Naive thymus-derived CD8-positive, alpha-beta T cell (primary cell): ENCODE results near the gene ZEB2. TPM values are rescaled to one million over a fixed set of nuclear protein-coding genes. Genes with fewer than 3 reads are reported as not detected.

Experiments
- ATAC-seq, 2 donors: fragments of 150-1000 bp; cut with Tn5 transposase in 1 of 2; sonication (Bioruptor Pico), chemical (Tn5 transposase) in 1 of 2; 1 replicate in 1 of 2; 2 replicates in 1 of 2; pipeline ENCODE4 v1.10.0; 2021; ENCODE audit warnings: mild to moderate bottlenecking in 2 of 2, moderate library complexity in 2 of 2
- POLR2A ChIA-PET: fragments of 350-600 bp; sonication (Branson Sonifier 250); formaldehyde crosslinking; loops from one replicate; lab custom pipeline; 2021; ENCODE audit warnings: antibody characterized with exemption; lab: Charles Lee
- DNase-seq, 10 donors: peaks; one replicate each; pipeline versions ENCODE4 v3.0.0 to v3.0.0-alpha.2; 2020 to 2022
- H3K27ac Mint-ChIP-seq, 10 donors: one replicate each; pipeline ENCODE4 v1.8.0; 2020 to 2022; ENCODE audit warnings: mild to moderate bottlenecking in 10 of 10, mixed read lengths in 10 of 10, moderate library complexity in 4 of 10, inconsistent platforms in 1 of 10
- H3K27me3 Mint-ChIP-seq, 5 donors: one replicate each; pipeline ENCODE4 v1.8.0; 2021 to 2022; ENCODE audit warnings: mixed read lengths in 5 of 5
- H3K36me3 Mint-ChIP-seq, 3 donors: one replicate each; pipeline ENCODE4 v1.8.0; 2020 to 2022; ENCODE audit warnings: mixed read lengths in 3 of 3, mild to moderate bottlenecking in 2 of 3, inconsistent platforms in 1 of 3
- H3K4me1 Mint-ChIP-seq, 4 donors: one replicate each; pipeline ENCODE4 v1.8.0; 2021 to 2022; ENCODE audit warnings: mixed read lengths in 4 of 4
- H3K4me3 Mint-ChIP-seq, 10 donors: one replicate each; pipeline ENCODE4 v1.8.0; 2020 to 2022; ENCODE audit warnings: mild to moderate bottlenecking in 10 of 10, mixed read lengths in 10 of 10, moderate library complexity in 6 of 10, inconsistent platforms in 1 of 10
- H3K9me3 Mint-ChIP-seq, 9 donors: one replicate each; pipeline ENCODE4 v1.8.0; 2020 to 2022; ENCODE audit warnings: mixed read lengths in 9 of 9, mild to moderate bottlenecking in 3 of 9, inconsistent platforms in 1 of 9, moderate library complexity in 1 of 9
- polyA plus RNA-seq, 3 donors: library from polyadenylated mRNA; unstranded; fragments of 300-500 nt; fragmentation: Illumina TruSeq; gene quantifications; one replicate each; pipeline ENCODE4 v1.2.3, GENCODE V29; 2021
- total RNA-seq, 8 experiments: library from RNA in 2 of 8; stranded (reverse) in 2 of 8; gene quantifications; one replicate each; pipeline ENCODE4 v1.2.3 and lab custom pipeline; 2021 to 2026

The ZEB2 gene
- total and polyA plus RNA-seq, 5 experiments from 2014 or later, result 0.08 to 18.8 (median 8.2) TPM

DNA sequence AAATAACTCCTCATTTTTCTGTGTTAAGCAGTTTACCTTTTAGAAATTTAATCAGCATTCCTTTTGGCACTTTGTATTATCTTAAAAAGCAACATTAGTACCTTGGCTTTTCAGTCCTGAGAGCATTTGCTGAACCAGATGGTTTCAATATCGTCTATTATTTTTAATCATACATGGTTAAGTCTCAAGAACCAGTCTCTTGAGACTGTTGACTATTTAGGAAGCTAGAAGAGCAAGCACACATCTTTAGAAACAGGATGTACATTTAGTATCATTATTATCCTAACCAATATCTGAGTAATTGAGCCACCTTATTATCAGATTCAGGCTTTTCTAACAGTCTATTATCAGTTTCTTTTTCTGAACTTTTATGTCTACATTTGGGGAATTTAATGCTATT, 28.2 kb upstream of the ZEB2 start:
- Mint-ChIP-seq H3K4me3 (no peak overlapping the region), H3K4me1 (peaks cover 0 to 23% (median under 1%) of the 10 kb centered on the region in 4 donors), H3K27me3 (peaks cover 0 to 8% (median 2%) of the 10 kb centered on the region in 5 donors), H3K36me3 (no peaks in the 10 kb centered on the region), H3K27ac (peak overlapping the region in 1 of 10 donors; percentile 40), H3K9me3 (no peaks in the 10 kb centered on the region)
- POLR2A ChIA-PET, result no interaction called here
- DNase-seq (no peak), ATAC-seq (no peak)

DNA sequence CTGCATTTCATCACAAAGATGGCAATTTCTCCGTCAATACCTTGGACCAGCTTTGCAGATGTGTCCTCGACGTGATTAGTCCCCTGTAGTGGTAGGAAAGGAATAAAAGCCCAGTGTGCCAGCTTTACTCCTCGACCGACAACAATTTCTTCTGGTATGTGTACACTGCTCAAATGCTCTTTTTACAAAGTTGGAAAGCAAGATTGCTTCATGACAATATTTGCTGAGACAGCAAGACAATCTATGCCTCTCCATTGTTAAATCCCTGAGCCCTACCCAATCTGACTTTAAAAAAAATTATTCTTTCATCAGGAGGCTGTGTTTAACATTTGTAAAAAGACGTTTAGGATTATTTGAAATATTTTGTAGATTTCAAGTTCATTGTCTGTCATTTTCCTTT, 27.6 kb upstream of the ZEB2 start:
- no peak for DNase-seq
- Mint-ChIP-seq H3K4me1 (peaks cover 0 to 23% (median under 1%) of the 10 kb centered on the region in 4 donors), H3K9me3 (no peaks in the 10 kb centered on the region), H3K4me3 (no peak overlapping the region), H3K36me3 (no peaks in the 10 kb centered on the region), H3K27ac (no peak overlapping the region), H3K27me3 (peaks cover 0 to 8% (median 2%) of the 10 kb centered on the region in 5 donors)
- no peak for ATAC-seq
- POLR2A ChIA-PET, result no interaction called here

DNA sequence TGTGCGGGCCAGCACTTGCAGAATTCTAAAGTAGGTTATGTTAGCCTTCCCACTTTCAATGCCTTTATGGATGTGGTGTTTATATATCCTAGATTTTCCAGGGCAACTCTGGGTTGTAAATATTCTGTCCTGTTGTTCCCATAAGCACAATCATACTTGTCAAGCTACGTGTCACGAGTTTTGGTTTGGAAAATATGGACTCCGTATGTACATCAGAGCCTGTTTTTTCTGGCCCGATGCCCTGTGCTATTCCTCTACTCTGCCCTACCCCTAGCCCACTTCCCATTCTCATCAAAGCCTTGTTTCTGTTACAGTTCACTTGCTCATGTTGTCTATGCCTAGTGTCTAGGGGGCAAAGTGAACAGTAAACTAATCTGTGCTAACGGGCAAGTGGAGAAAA, 27.0 kb upstream of the ZEB2 start:
- no peaks in the 10 kb centered on the region for H3K36me3 Mint-ChIP-seq
- no peak overlapping the region for H3K4me3 Mint-ChIP-seq
- DNase-seq (no peak), ATAC-seq (no peak)
- H3K27me3 Mint-ChIP-seq, result peaks cover 0 to 8% (median 2%) of the 10 kb centered on the region in 5 donors
- H3K4me1 Mint-ChIP-seq, result peaks cover 0 to 23% (median under 1%) of the 10 kb centered on the region in 4 donors
- no peaks in the 10 kb centered on the region for H3K9me3 Mint-ChIP-seq
- POLR2A ChIA-PET, result no interaction called here
- no peak overlapping the region for H3K27ac Mint-ChIP-seq

DNA sequence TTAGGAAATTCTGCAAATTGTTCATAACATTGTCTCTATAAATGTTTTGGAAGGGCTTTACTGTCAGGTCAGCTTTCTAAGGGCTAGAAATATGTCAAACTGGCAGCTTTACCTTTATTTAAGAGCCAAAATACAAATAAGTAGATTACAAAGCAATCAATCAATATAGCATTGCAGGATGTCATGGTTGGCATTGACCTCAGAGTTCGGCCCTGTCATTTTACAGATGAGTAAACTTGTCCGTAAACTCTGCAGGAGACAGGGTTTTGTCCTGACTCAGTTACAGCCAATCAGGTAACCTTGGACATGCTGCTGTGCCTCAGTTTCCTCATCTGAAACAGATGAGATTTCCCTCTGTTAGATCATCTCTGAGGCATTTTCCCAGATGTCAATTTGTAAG, 25.9 kb upstream of the ZEB2 start:
- Mint-ChIP-seq H3K36me3 (no peaks in the 10 kb centered on the region), H3K27ac (no peak overlapping the region), H3K9me3 (no peaks in the 10 kb centered on the region), H3K27me3 (peaks cover 0 to 8% (median 2%) of the 10 kb centered on the region in 5 donors), H3K4me3 (no peak overlapping the region), H3K4me1 (peaks cover 0 to 23% (median under 1%) of the 10 kb centered on the region in 4 donors)
- ATAC-seq (no peak), DNase-seq (no peak)
- POLR2A ChIA-PET, result no interaction called here

DNA sequence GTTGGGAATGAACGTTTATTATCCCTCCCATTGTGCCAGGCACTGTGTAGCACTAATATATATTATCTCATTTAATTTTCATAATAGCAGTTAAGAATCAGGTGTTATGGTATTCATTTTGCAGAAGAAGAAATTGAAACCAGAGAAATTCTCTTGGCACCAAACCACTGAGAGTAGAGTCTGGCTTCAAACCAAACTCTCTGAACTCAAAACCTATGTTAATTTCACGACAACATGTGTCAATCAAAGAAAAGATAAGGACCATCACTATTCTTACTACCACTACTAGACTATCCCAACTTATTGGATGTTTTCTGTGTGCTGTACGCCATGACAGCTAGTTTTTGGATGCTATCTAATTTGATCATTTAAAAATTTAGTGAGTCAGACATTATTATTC, 24.1 kb upstream of the ZEB2 start:
- Mint-ChIP-seq H3K4me3 (no peak overlapping the region), H3K4me1 (peaks cover 0 to 19% (median under 1%) of the 10 kb centered on the region in 4 donors), H3K36me3 (no peaks in the 10 kb centered on the region), H3K27me3 (peaks cover 0 to 8% (median 4%) of the 10 kb centered on the region in 5 donors), H3K27ac (no peak overlapping the region), H3K9me3 (no peaks in the 10 kb centered on the region)
- no peak for DNase-seq
- ATAC-seq, result no peak
- POLR2A ChIA-PET, result no interaction called here

DNA sequence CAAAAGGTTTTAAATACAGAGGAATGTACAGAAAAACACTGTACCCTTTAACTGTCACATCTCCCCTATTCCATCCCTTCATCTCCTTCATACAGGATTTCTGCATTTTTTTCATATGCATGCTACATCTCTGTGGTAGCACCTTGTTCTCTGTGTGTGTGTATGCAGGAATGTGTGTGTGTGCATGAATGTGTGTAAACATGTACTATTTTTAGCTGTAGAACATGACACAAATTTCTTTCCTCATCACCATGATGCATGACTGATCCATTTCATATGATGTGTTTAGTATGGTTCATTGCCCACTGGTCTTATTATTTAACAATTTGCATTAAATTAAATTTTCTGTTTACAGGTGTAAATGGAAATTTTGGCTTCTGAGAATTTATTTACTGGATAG, 21.5 kb upstream of the ZEB2 start:
- Mint-ChIP-seq H3K27ac (no peak overlapping the region), H3K9me3 (no peaks in the 10 kb centered on the region), H3K36me3 (no peaks in the 10 kb centered on the region), H3K27me3 (peaks cover 0 to 10% (median 6%) of the 10 kb centered on the region in 5 donors), H3K4me3 (no peak overlapping the region), H3K4me1 (no peaks in the 10 kb centered on the region)
- POLR2A ChIA-PET, result no interaction called here
- DNase-seq (no peak), ATAC-seq (no peak)

DNA sequence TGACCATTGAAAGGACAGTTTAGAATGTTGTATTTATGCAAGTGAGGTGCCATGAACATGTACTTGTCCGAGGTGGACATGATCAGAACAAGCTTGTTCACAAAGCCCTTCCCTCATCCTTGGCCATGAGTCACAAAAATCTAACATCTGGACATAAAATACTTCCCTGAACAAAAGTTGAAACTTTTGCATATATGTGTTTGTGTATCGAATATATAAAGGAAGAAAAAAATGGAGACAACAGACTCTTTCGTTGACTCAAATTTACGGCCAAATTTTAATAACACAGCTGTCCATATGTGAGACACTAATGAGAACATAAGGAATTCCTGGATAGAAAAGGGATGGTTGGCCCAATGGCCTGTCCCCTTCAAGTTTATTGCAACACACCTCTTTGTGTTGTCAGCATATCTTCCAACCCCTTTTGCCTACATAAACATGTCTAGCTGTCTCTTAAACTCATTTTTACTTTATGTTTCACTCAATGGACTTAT, 19.4 kb upstream of the ZEB2 start:
- POLR2A ChIA-PET, result no interaction called here
- DNase-seq (no peak), ATAC-seq (no peak)
- H3K4me1 Mint-ChIP-seq, result no peaks in the 10 kb centered on the region
- H3K27ac Mint-ChIP-seq, result no peak overlapping the region
- no peaks in the 10 kb centered on the region for H3K9me3 Mint-ChIP-seq
- no peak overlapping the region for H3K4me3 Mint-ChIP-seq
- no peaks in the 10 kb centered on the region for H3K36me3 Mint-ChIP-seq
- peaks cover 4 to 11% (median 7%) of the 10 kb centered on the region in 5 donors for H3K27me3 Mint-ChIP-seq

DNA sequence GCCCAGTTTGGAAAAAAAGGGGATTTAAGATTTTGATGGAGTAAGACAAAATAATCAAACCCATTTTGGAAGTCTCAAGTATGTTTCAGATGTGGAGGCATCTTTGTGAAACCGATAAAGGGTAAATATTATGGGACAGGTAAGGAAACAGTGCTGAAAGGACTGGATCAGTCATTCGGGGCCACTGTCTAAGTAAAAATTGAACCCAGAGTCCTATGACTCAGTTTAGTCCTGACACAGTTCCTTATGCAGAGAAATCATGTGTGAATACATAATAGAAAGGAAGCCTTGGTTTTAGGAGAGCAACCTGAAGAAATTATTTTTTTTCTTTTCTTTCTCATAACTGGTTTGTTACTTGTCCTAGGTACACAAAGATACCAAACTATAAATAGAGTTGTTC, 15.4 kb upstream of the ZEB2 start:
- peaks cover 5 to 23% (median 12%) of the 10 kb centered on the region in 5 donors for H3K27me3 Mint-ChIP-seq
- H3K4me3 Mint-ChIP-seq, result no peak overlapping the region
- POLR2A ChIA-PET, result no interaction called here
- no peak overlapping the region for H3K27ac Mint-ChIP-seq
- ATAC-seq, result no peak
- H3K4me1 Mint-ChIP-seq, result no peaks in the 10 kb centered on the region
- no peaks in the 10 kb centered on the region for H3K36me3 Mint-ChIP-seq
- no peaks in the 10 kb centered on the region for H3K9me3 Mint-ChIP-seq
- DNase-seq, result no peak

DNA sequence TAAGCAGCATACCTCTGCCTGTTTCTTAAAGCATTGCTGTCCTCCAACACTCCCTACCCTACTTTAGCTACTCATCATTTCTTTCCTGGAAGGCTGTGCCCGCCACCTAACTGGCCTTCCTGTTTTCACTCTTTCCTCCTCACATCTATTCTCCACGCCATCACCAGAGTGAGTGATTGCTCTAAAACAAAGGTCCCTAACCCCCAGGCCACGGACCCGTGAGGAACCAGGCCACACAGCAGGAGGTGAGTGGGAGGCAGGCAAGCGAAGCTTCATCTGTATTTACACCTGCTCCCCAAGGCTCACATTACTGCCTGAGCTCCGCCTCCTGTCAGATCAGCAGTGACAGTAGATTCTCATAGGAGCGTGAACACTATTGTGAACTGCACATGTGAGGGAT, 13.3 kb upstream of the ZEB2 start:
- Mint-ChIP-seq H3K4me3 (no peak overlapping the region), H3K27me3 (peaks cover 5 to 26% (median 13%) of the 10 kb centered on the region in 5 donors), H3K36me3 (no peaks in the 10 kb centered on the region), H3K4me1 (no peaks in the 10 kb centered on the region), H3K9me3 (no peaks in the 10 kb centered on the region), H3K27ac (peak overlapping the region in 1 of 10 donors; percentile 3)
- no peak for ATAC-seq
- POLR2A ChIA-PET, result no interaction called here
- no peak for DNase-seq

DNA sequence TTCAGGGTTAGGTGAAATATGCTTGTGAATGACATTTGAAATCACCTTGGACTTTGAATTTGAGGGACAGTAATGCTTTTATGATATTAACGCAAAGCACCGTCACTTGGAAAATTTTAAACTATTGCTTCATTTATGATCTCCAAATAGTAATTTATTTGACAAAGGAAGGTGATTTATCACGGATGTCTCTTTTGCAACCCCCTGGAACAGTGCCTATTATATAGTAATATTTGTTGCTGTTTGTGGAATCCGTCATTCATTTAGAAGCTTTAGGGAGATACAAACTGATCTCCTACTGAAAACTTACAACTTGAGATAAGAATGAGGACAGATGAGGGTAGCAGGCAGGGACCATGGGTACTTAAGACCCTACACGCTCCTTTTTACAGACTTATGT, 10.7 kb upstream of the ZEB2 start:
- Mint-ChIP-seq H3K36me3 (no peaks in the 10 kb centered on the region), H3K27ac (no peak overlapping the region), H3K4me1 (no peaks in the 10 kb centered on the region), H3K9me3 (no peaks in the 10 kb centered on the region), H3K4me3 (no peak overlapping the region), H3K27me3 (peaks cover 4 to 46% (median 14%) of the 10 kb centered on the region in 5 donors)
- POLR2A ChIA-PET, result no interaction called here
- no peak for ATAC-seq
- no peak for DNase-seq

DNA sequence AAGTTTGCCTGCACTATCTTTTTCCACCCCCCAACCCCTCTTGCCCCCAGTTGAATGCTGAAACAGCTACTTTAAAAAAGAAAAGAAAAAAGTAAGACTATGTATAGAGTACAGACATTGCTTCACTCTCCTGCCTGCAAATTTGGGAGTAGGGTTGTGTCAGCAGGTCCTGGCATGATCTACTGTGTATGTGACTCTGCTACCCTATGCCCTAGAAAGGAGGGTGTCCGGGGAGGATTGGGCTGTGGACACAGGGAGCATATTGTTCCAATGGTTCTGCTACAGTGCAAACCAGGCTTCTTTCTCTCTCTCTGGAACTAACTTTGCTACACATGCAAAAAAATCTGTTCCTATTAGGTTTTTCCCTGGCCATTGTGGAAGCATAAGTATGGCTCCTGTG, 9.9 kb upstream of the ZEB2 start:
- Mint-ChIP-seq H3K9me3 (no peaks in the 10 kb centered on the region), H3K36me3 (no peaks in the 10 kb centered on the region), H3K4me3 (no peak overlapping the region), H3K27me3 (peaks cover 8 to 46% (median 20%) of the 10 kb centered on the region in 5 donors), H3K27ac (no peak overlapping the region), H3K4me1 (peaks cover 0 to 2% (median under 1%) of the 10 kb centered on the region in 4 donors)
- DNase-seq, result no peak
- POLR2A ChIA-PET, result no interaction called here
- no peak for ATAC-seq

DNA sequence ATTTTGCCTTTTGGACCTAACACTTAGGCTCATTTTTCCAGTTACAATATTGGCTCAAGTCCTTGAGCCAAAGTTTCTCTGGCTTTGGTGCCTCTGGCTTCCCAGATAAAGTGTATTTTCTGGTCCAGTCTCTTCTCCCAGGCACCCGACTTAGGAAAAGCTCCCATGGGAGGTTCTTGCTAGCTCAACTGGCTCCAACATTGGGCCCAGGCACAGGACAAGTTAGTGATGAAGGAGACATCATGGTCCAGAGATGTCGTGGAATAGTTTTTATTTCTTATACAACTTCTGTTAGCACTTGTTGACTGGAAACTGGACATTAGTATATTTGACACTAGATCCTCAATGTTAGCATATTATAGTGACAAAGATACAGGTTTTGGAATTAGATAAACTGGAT, 8.2 kb upstream of the ZEB2 start:
- Mint-ChIP-seq H3K4me3 (no peak overlapping the region), H3K9me3 (no peaks in the 10 kb centered on the region), H3K4me1 (peaks cover 8 to 14% (median 10%) of the 10 kb centered on the region in 4 donors), H3K27ac (no peak overlapping the region), H3K27me3 (peaks cover 15 to 47% (median 22%) of the 10 kb centered on the region in 5 donors), H3K36me3 (no peaks in the 10 kb centered on the region)
- POLR2A ChIA-PET, result no interaction called here
- no peak for ATAC-seq
- no peak for DNase-seq

DNA sequence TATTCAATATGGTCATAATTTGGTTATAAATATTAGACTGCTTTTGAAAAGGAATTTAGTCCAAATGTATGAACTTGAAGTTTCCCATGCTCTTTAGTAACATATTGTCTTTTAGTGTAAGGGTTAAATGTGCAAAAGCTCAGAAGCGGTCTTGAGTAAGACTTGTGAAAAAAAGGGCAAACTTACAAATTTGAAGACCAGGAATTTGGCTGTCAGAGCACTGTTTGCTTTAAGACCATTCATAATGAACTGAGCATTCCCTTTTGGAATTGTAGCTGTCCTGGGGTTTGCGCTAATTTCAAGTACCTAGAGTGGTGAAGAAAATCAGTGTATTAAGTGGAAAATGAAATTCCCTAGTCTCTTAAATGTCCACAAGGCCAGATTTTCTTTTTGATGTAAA, 6.9 kb upstream of the ZEB2 start:
- Mint-ChIP-seq H3K27ac (no peak overlapping the region), H3K9me3 (no peaks in the 10 kb centered on the region), H3K36me3 (peaks cover 0 to 2% (median 0%) of the 10 kb centered on the region in 3 donors), H3K4me3 (no peak overlapping the region), H3K27me3 (peaks cover 25 to 57% (median 31%) of the 10 kb centered on the region in 5 donors), H3K4me1 (peaks cover 13 to 21% (median 18%) of the 10 kb centered on the region in 4 donors)
- ATAC-seq (no peak), DNase-seq (no peak)
- POLR2A ChIA-PET, result no interaction called here
